Measurements from ENCODE around the gene C1orf35. TPM values are rescaled to one million over a fixed set of nuclear protein-coding genes. Genes with fewer than 3 reads are reported as not detected.

The C1orf35 gene
- total and polyA plus RNA-seq, 2 of the 4 experiments (the other 2 are of a cell fraction) = 4.3 to 13.0 TPM

- Histone ChIP-seq H3K23ac (ENCODE audit: low read depth, low read length) (peak overlapping the region; percentile 87), H4K91ac (ENCODE audit: insufficient read depth, low read depth, low read length) (peak overlapping the region; percentile 92), H3K4me1 (ENCODE audit: control insufficient read depth, insufficient read depth, low read length) (peaks cover 27% of the 10 kb centered on the region), H2AFZ (replicated peaks; ENCODE audit: low read length, poor library complexity) (peak overlapping the region; percentile 80), H4K20me1 (ENCODE audit: insufficient read depth, low read length) (peaks cover 58% of the 10 kb centered on the region), H2BK120ac (ENCODE audit: low read depth, low read length) (peak overlapping the region; percentile 17; the same call in 1 of the 2 replicates), H2AK5ac (ENCODE audit: low read depth, low read length) (peak overlapping the region; percentile 100), H4K5ac (ENCODE audit: low read depth, low read length) (peak overlapping the region; percentile 86), H3K4me2 (ENCODE audit: low read depth, low read length) (peak overlapping the region; percentile 98), H3K9ac (ENCODE audit: low read depth, low read length) (peak overlapping the region; percentile 99), H3K27ac (ENCODE audit: insufficient read depth, low read length) (peak overlapping the region; percentile 99), H2BK20ac (ENCODE audit: low read depth, low read length) (no peak overlapping the region), H4K8ac (ENCODE audit: low read depth in 2 of 2, low read length in 2 of 2) (peak overlapping the region; percentile 77 to 89), H3K4ac (ENCODE audit: low read depth, low read length) (peak overlapping the region; percentile 98), H3K18ac (ENCODE audit: low read depth, low read length) (peak overlapping the region; percentile 76), H3K9me3 (ENCODE audit: control insufficient read depth, insufficient read depth, low read length) (no peaks in the 10 kb centered on the region), H3K27me3 (ENCODE audit: control insufficient read depth, insufficient read depth, low read length) (no peaks in the 10 kb centered on the region), H3K14ac (replicated peaks; ENCODE audit: low read depth, low read length) (peak overlapping the region; percentile 62), H3K79me1 (ENCODE audit: low read depth in 1 of 2, low read length in 2 of 2) (peaks cover under 1 to 46% of the 10 kb centered on the region in 2 experiments; a peak in 2 of 4 replicates), H3K36me3 (ENCODE audit: control insufficient read depth, insufficient read depth, low read length) (peaks cover 4% of the 10 kb centered on the region; the same call in 1 of the 2 replicates), H3K56ac (ENCODE audit: extremely low read depth, insufficient read depth, low read length) (peak overlapping the region; percentile 83), H3K4me3 (ENCODE audit: insufficient read depth, low read depth, low read length) (peak overlapping the region; percentile 100), H3K9me1 (ENCODE audit: insufficient read depth, low read length) (peaks cover 18% of the 10 kb centered on the region), H2BK5ac (ENCODE audit: low read depth, low read length, poor library complexity, severe bottlenecking) (peak overlapping the region; percentile 97), H2AK9ac (replicated peaks; ENCODE audit: low read depth, low read length, poor library complexity) (peak overlapping the region; percentile 100), H2BK15ac (ENCODE audit: low read depth, low read length) (no peak overlapping the region)
- no peak for TF ChIP-seq RAD21 (IDR thresholded peaks at IDR 0.05; ENCODE audit: low read length)
- TF ChIP-seq CHD1 (IDR thresholded peaks at IDR 0.05; ENCODE audit: low read depth, low read length) = peak; percentile 61; the same call in 1 of the 2 replicates
- TF ChIP-seq, protein P1, sequence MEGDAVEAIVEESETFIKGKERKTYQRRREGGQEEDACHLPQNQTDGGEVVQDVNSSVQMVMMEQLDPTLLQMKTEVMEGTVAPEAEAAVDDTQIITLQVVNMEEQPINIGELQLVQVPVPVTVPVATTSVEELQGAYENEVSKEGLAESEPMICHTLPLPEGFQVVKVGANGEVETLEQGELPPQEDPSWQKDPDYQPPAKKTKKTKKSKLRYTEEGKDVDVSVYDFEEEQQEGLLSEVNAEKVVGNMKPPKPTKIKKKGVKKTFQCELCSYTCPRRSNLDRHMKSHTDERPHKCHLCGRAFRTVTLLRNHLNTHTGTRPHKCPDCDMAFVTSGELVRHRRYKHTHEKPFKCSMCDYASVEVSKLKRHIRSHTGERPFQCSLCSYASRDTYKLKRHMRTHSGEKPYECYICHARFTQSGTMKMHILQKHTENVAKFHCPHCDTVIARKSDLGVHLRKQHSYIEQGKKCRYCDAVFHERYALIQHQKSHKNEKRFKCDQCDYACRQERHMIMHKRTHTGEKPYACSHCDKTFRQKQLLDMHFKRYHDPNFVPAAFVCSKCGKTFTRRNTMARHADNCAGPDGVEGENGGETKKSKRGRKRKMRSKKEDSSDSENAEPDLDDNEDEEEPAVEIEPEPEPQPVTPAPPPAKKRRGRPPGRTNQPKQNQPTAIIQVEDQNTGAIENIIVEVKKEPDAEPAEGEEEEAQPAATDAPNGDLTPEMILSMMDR (conservative IDR thresholded peaks at IDR 0.05; ENCODE audit: low read depth, low read length) = no peak
- TF ChIP-seq BHLHE40 (IDR thresholded peaks at IDR 0.05; ENCODE audit: low read depth, low read length) = no peak
- TF ChIP-seq POLR2A (IDR thresholded peaks at IDR 0.05; ENCODE audit: low read depth, low read length) = no peak; the same call in 1 of the 2 replicates
- TF ChIP-seq FOS (IDR thresholded peaks at IDR 0.05; ENCODE audit: low read depth, low read length) = no peak
- dilution Hi-C loops (cut with HindIII; ENCODE audit: low sequenced_read_pairs, unreplicated experiment) (no loop called here), in situ Hi-C loops (cut with MboI; ENCODE audit: low sequenced_read_pairs) (loop anchor here (10.0 kb wide), 1 partner anchor 318 kb away; no protein-coding TSS in a partner anchor), intact Hi-C loops (cut with micrococcal nuclease) (loop anchor here (5.0 to 10.0 kb wide), 4 partner anchors 86 to 598 kb away; partner anchors contain the start of gene WNT9A)
- ChIA-PET CTCF (no interaction called here), POLR2A (ENCODE audit: unreplicated experiment) (no interaction called here)
- BruUV-seq (replicated peaks) = no TSS peak
- WGBS, 2 experiments (ENCODE audit: extremely low coverage in 2 of 2, insufficient read length in 1 of 2) = 1% methylated on average over 32 of the region's 79 CpGs; no CpG with 5 or more reads in 1 of the 2 experiments
- DNase-seq (peak; percentile 29), ATAC-seq (ENCODE audit: low read depth) (peak; percentile 8)
These were observed 19.9 kb downstream of the C1orf35 start for GRCh38 chr1:228082918-228083870.

Measured in IMR-90 (cell line).